Endodermal cell (in vitro differentiated cells): Measurements from ENCODE around the gene TRABD2B. TPM values are rescaled to one million over a fixed set of nuclear protein-coding genes. Genes with fewer than 3 reads are reported as not detected.

Experiments used
- DNase-seq: peaks from one replicate; pipeline ENCODE4 v3.0.0-alpha.2; 2017
- H3K27ac ChIP-seq: 2 replicates; pipeline ENCODE4 v1.5.1; 2013; ENCODE audit warnings: mild to moderate bottlenecking, low read depth, low read length, moderate library complexity
- H3K27me3 ChIP-seq: 2 replicates; pipeline ENCODE4 v1.6.1; 2013; ENCODE audit warnings: mild to moderate bottlenecking, low read length, moderate library complexity; ENCODE audit not compliant: insufficient read depth, control insufficient read depth, poor library complexity, severe bottlenecking
- H3K36me3 ChIP-seq: 2 replicates; pipeline ENCODE4 v1.7.0; 2013; ENCODE audit warnings: mild to moderate bottlenecking, low read length, moderate library complexity; ENCODE audit not compliant: control insufficient read depth, insufficient read depth
- H3K4me1 ChIP-seq: one replicate; pipeline ENCODE4 v1.7.0; 2013; ENCODE audit warnings: low read length; ENCODE audit not compliant: control insufficient read depth, insufficient read depth
- H3K4me3 ChIP-seq: 2 replicates; pipeline ENCODE4 v1.5.1; 2013; ENCODE audit warnings: mild to moderate bottlenecking, low read length, moderate library complexity
- H3K9ac ChIP-seq: 2 replicates; pipeline ENCODE4 v1.6.1; 2013; ENCODE audit warnings: mild to moderate bottlenecking, low read length, moderate library complexity; ENCODE audit not compliant: poor library complexity, severe bottlenecking; ENCODE audit errors: extremely low read depth
- H3K9me3 ChIP-seq: 2 replicates; pipeline ENCODE4 v1.6.1; 2013; ENCODE audit warnings: mild to moderate bottlenecking, low read length, moderate library complexity; ENCODE audit not compliant: control insufficient read depth
- H3K27ac Mint-ChIP-seq: 2 replicates; pipeline ENCODE4 v1.8.0; 2020; ENCODE audit warnings: mixed read lengths
- H3K27me3 Mint-ChIP-seq: 2 replicates; pipeline ENCODE4 v1.8.0; 2021; ENCODE audit warnings: mild to moderate bottlenecking, mixed read lengths; ENCODE audit not compliant: insufficient read depth
- H3K36me3 Mint-ChIP-seq: 2 replicates; pipeline ENCODE4 v1.8.0; 2020; ENCODE audit warnings: low read depth, mixed read lengths
- H3K4me1 Mint-ChIP-seq: 2 replicates; pipeline ENCODE4 v1.8.0; 2020; ENCODE audit warnings: mixed read lengths
- H3K4me3 Mint-ChIP-seq: 2 replicates; pipeline ENCODE4 v1.8.0; 2020; ENCODE audit warnings: mild to moderate bottlenecking, moderate library complexity, mixed read lengths
- H3K9me3 Mint-ChIP-seq: 2 replicates; pipeline ENCODE4 v1.8.0; 2020; ENCODE audit warnings: mild to moderate bottlenecking, mixed read lengths
- WGBS, 2 experiments: methylation state at CpG; one replicate each; pipeline versions ENCODE4 v1.1.5 to v1.1.7; 2013; ENCODE audit warnings: missing lambda C conversion rate in 2 of 2, mixed read lengths in 1 of 2; ENCODE audit not compliant: insufficient coverage in 1 of 2, insufficient read length in 1 of 2; 5-methylcytosine and 5-hydroxymethylcytosine counted together
- total RNA-seq, 2 donors: library from RNA; stranded (reverse); fragmentation: NEBNext Ultra II Directional in 1 of 2; extraction: Animal tissue kit (Norgen Biotek cat#: 25700) in 1 of 2; gene quantifications; 2 replicates in 1 of 2; 3 replicates in 1 of 2; pipeline ENCODE4 v1.2.1, GENCODE V29; 2021
- TF ChIP-seq, protein P1 (sequence below): fragments of 200-600 bp; sonication (generic); conservative IDR thresholded peaks from 2 replicates; pipeline ENCODE4 v1.5.0; 2021; ENCODE audit warnings: antibody characterized with exemption, mild to moderate bottlenecking

TRABD2B gene
- total RNA-seq, 2 donors from 2014 or later = 24.4 to 28.0 TPM

DNA sequence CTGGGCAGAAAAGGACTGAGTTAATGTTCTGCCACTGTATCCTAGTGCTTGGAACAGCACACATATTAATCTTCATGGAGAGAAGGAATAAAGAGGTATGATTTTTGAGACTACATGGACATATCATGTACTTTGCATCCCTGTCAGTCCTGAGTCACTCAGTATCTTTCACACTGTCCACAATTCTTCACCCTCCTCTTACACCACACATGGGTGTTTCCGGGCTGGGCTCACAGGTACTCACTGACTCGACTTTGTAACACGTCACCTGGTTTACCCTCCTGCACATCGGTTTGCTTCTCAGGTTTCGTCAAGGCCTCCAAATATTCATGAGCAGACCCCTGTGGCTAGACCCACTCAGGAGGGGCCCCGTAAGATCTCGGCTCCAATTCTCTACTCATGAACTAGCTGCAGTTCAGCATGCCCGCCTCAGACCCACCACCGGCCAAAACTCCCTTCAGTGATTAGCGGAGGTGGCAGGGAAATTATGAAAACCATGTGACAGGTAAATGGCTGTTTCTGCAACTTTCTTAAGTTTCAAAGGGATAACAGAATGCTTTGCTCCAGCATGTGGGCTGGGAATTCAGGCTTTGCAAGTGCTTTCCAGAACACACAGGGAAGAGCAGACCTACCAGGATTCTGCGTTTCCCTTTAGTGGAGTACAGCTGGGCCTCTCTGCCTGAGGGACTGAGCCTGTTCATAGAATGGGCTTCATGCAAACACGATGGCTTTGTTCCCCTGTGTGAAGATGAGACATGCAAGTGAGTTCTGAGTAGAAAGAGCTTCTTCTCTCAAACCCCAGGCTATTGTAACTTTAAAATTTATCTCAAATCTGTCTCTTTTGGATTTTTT is 31.3 kb upstream of the TRABD2B start:
- no peaks in the 10 kb centered on the region for H3K36me3 Mint-ChIP-seq
- WGBS, 2 experiments = 80% methylated on average over 11 to 12 of the region's 12 CpGs
- TF ChIP-seq, protein P1, sequence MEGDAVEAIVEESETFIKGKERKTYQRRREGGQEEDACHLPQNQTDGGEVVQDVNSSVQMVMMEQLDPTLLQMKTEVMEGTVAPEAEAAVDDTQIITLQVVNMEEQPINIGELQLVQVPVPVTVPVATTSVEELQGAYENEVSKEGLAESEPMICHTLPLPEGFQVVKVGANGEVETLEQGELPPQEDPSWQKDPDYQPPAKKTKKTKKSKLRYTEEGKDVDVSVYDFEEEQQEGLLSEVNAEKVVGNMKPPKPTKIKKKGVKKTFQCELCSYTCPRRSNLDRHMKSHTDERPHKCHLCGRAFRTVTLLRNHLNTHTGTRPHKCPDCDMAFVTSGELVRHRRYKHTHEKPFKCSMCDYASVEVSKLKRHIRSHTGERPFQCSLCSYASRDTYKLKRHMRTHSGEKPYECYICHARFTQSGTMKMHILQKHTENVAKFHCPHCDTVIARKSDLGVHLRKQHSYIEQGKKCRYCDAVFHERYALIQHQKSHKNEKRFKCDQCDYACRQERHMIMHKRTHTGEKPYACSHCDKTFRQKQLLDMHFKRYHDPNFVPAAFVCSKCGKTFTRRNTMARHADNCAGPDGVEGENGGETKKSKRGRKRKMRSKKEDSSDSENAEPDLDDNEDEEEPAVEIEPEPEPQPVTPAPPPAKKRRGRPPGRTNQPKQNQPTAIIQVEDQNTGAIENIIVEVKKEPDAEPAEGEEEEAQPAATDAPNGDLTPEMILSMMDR = no peak
- no peaks in the 10 kb centered on the region for H3K27me3 Mint-ChIP-seq
- peak; percentile 66 for DNase-seq
- Histone ChIP-seq H3K36me3 (no peaks in the 10 kb centered on the region), H3K9ac (no peak overlapping the region), H3K4me1 (peaks cover 34% of the 10 kb centered on the region), H3K27me3 (no peaks in the 10 kb centered on the region), H3K27ac (no peak overlapping the region), H3K9me3 (no peaks in the 10 kb centered on the region), H3K4me3 (no peak overlapping the region)
- no peak overlapping the region for H3K4me3 Mint-ChIP-seq
- no peaks in the 10 kb centered on the region for H3K9me3 Mint-ChIP-seq
- no peak overlapping the region for H3K27ac Mint-ChIP-seq
- peaks cover 63% of the 10 kb centered on the region for H3K4me1 Mint-ChIP-seq

DNA sequence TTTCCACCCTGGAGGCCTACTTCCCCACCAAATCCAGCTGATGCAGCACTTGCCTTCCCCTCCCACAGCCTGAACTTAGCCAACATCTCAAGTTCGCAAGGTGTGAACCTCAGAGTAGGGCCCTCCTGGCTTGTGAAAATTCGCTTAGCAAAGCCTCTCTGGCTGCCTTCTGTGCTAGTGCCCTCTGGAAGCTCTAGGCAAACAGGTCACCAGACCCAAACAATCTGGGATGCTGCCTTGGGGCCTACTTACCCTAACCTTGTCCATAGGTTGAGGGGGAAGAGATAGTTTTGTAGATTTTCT is 30.3 kb upstream of the TRABD2B start:
- Mint-ChIP-seq H3K4me1 (peaks cover 65% of the 10 kb centered on the region), H3K4me3 (no peak overlapping the region), H3K27ac (no peak overlapping the region), H3K27me3 (no peaks in the 10 kb centered on the region), H3K36me3 (no peaks in the 10 kb centered on the region), H3K9me3 (no peaks in the 10 kb centered on the region)
- H3K9ac ChIP-seq = no peak overlapping the region
- WGBS, 2 experiments = 89 to 100% methylated on average over 1 to 2 of the region's 2 CpGs
- H3K27ac ChIP-seq = no peak overlapping the region
- DNase-seq = peak; percentile 74
- TF ChIP-seq, protein P1 = no peak
- H3K4me3 ChIP-seq = no peak overlapping the region
- no peaks in the 10 kb centered on the region for H3K9me3 ChIP-seq
- no peaks in the 10 kb centered on the region for H3K36me3 ChIP-seq
- peaks cover 35% of the 10 kb centered on the region for H3K4me1 ChIP-seq
- H3K27me3 ChIP-seq = no peaks in the 10 kb centered on the region

DNA sequence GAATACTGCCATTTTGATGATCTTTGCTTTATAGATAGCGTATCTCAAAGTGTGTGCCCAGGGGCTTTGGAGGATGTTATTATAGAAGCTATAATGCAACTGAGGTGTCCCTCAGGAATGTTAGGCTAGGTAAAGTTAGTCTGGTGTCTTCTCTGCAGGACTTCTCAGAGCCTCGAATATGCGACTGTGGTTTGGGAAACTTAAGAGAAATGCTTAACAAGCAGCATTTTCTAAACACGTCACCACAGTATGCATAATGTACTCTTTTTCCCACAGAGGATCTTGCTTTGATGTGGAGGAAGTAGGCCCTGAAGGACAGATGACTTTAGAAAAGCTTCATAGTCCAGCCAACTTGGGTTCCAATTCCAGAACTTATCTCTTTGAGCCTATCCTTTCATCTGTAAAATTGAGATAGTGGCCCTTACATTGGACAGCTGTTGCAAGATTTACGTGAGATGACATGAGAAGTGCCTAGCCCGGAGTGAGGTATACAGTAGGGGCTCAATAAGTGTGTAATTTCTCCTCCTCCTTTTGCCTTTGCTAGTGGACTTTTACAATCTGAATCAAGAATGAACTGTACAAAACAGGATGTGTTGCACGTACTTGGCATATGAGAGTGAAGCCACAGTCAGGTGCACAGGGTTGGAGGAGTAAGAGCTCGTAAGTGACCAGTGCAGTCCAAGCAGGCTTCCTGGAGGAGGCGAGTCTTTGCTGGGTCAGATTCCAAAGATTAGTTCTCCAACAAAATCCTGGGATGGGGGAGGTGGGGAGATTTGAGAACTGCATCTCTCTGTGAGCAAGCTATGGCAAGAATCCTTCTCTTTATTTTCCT is 29.7 kb upstream of the TRABD2B start:
- no peak for DNase-seq
- Histone ChIP-seq H3K9me3 (no peaks in the 10 kb centered on the region), H3K4me1 (peaks cover 35% of the 10 kb centered on the region), H3K4me3 (no peak overlapping the region), H3K27ac (no peak overlapping the region), H3K9ac (no peak overlapping the region), H3K36me3 (no peaks in the 10 kb centered on the region), H3K27me3 (no peaks in the 10 kb centered on the region)
- H3K27me3 Mint-ChIP-seq = no peaks in the 10 kb centered on the region
- H3K9me3 Mint-ChIP-seq = no peaks in the 10 kb centered on the region
- H3K4me1 Mint-ChIP-seq = peaks cover 69% of the 10 kb centered on the region
- 93 to 100% methylated on average over 6 to 9 of the region's 9 CpGs for WGBS, 2 experiments
- H3K27ac Mint-ChIP-seq = no peak overlapping the region
- H3K4me3 Mint-ChIP-seq = no peak overlapping the region
- H3K36me3 Mint-ChIP-seq = no peaks in the 10 kb centered on the region
- TF ChIP-seq, protein P1 = no peak
